Right lobe of liver (tissue), 4 donors: ENCODE measurements around the gene SDK1.

Experiments used
- POLR2A ChIP-seq: fragments of 450-650 bp; IDR thresholded peaks from one replicate; pipeline ENCODE4 v1.6.1; 2017; ENCODE audit warnings: antibody characterized with exemption, mild to moderate bottlenecking
- TF ChIP-seq, protein P1 (sequence below), 4 donors: fragments of 200-600 bp in 3 of 4; fragments of 450-650 bp in 1 of 4; IDR thresholded peaks; one replicate each; pipeline versions ENCODE4 v1.5.1 to v1.8.0; 2016 to 2022; ENCODE audit warnings: antibody characterized with exemption in 4 of 4, mild to moderate bottlenecking in 2 of 4
- donor health status: DM: no; HTN: no; CAD: no.
- donor health status: DM: no; HTN: no; CAD: no.
- donor health status: DM: no; HTN: yes; CAD: no.

- TF ChIP-seq, protein P1, sequence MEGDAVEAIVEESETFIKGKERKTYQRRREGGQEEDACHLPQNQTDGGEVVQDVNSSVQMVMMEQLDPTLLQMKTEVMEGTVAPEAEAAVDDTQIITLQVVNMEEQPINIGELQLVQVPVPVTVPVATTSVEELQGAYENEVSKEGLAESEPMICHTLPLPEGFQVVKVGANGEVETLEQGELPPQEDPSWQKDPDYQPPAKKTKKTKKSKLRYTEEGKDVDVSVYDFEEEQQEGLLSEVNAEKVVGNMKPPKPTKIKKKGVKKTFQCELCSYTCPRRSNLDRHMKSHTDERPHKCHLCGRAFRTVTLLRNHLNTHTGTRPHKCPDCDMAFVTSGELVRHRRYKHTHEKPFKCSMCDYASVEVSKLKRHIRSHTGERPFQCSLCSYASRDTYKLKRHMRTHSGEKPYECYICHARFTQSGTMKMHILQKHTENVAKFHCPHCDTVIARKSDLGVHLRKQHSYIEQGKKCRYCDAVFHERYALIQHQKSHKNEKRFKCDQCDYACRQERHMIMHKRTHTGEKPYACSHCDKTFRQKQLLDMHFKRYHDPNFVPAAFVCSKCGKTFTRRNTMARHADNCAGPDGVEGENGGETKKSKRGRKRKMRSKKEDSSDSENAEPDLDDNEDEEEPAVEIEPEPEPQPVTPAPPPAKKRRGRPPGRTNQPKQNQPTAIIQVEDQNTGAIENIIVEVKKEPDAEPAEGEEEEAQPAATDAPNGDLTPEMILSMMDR (IDR thresholded peaks at IDR 0.05), result no peak
- no peak for TF ChIP-seq POLR2A
Measured at GRCh38 chr7:4177001-4177400, 875.9 kb downstream of the SDK1 start.
